ENCODE measurements around the gene PKNOX2.
A peak's percentile ranks its signal among the peaks of the same experiment; 100 is the strongest.

Gene PKNOX2

DNA sequence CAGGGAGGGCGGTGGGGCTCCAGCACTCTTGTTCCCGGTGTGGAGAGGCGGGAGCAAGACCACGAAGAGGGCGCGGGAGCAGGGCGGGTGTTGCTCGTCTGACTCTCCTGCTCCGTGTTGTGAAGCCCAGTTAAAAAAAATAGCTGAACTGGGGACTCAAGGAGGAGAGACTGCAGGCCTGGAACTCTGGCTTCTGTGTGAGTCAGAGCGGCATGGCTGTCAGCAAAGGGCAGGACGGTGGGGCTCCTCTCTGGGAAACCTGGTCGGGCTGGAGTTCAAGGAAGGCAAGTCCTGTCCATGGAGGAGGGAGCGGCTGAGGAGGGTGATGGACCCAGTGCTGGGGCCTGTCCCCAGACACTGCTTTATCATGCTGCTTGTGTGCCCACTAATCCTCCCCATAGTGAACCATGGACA is 179.2 kb downstream of the PKNOX2 start:
- no peak for DNase-seq

DNA sequence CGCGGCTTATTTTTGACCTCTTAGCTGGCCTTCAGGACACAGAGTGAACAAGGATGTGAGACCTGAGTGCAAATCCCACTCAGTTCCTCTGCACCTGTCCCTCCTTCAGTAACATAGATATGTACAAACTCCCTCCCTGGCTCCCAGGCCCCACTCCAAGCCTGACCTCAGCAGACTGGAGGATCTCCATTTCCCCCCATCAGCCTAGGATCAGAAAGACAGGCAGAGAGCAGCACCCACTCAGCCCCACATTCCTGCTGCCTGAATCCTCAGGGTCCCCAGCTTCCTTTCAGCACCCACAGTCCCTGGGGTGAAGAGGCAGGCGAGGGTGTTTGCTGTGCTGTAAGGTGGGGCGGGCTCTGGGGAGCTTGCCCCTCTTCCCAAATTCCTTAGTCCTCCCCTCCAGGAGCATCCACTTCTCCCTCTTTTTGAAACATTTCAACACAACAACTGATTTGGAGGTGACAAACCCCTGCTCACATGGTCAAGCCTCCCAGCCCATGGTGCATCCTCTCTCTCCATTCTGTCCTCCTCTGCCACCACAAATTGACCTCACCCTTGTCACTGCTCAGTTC is 180.4 kb downstream of the PKNOX2 start:
- no peak for DNase-seq

DNA sequence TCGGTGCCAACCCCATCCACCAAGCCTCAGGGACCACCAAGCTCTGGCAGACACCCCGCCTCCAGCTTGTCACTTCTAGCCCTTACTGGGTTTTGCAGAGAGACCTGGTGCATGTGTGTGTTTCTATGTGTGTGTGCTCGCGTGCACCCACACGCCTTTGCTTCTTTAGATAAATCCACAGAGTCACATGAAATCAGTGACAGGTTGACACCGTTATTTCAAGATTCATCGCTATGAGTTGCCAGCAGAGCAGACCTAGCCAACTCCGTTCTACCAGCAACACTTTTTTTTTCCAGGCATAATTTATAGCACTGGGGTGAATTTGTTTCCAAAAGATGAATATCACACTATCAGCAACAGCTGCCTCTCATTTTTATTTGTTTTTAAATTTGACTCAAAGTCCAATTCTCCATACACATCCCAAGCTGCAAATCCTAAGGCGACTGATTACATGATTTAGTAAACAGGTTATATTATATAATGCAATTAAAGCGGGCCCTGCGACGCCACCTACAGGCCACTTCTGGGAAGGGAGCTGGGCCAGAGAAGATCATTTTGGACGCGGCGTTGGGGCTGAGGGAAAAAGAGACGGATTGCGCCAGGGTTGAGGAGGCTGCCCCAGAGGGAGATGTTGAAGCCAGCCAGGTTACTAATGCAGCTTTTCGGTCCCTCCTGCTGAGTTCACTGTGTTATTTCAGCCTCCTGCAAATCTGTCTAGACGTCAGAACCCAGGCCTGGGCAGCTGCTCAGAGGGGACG is 181.0 kb downstream of the PKNOX2 start:
- DNase-seq: peak; percentile 6

DNA sequence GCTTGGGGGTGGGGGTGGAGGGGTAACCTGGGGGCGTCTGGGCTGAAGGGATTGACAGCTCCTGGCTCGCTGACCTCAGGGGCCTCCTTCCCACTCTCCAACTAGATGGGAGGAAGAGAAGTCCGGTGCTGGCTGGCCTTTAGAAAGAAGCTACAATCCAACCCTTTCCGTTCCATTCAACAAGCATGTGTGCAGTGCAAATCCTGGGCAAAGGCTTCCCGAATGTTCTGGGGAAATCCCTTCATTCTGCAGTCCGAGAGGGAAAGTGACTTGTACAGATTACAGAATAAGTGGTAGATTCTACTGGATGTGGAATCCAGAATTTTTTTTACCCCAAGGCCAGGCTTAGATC is 181.6 kb downstream of the PKNOX2 start:
- DNase-seq: no peak

DNA sequence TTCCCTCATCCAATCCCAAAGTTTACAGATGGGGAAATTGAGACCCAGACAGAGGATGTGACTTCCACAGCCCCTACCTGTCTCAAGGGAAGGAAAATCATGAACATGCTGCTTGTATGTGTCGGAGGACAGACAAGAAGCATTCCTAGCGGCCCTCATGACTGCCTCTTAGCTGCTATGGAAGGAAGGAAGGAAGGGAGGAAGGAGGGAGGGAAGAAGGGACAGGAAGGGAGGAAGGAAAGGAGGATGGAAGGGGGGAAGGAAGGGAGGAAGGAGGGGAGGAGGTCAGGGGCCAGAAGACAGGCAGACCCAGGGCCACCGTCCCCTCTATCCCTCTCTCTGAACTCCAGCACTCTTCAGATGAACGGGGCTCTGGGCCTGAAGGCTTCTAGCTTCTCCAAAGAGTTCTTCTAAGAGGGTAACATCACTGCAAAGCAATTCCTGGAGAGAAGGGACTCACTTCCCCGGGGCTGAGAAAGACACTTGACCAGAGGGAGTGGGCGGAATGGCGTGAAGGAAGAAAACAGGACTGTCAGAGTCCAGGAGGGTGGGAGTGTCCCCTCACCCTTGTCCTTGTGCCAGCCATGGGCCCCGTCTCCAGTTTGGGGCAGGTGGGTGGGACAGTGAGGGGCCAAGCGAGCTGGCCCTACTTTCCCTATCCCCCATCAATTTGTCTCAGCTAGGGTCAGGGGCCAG is 182.2 kb downstream of the PKNOX2 start:
- DNase-seq: no peak

DNA sequence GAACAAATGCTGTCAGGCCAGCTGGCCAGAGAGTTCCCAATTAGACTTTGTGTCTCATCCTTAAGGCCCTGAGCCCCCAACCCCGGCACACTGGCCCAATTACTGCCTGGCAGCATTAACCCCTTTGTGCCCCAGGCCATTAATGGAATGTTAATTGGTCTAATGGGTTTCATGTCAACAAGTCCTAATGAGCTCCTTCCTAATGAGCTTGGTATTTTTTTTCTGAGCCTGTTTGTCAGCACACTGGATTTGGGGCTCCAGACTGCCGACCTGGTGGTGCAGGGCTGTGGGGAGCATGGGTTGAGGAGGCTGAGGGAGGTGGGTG is 182.7 kb downstream of the PKNOX2 start:
- DNase-seq: no peak

DNA sequence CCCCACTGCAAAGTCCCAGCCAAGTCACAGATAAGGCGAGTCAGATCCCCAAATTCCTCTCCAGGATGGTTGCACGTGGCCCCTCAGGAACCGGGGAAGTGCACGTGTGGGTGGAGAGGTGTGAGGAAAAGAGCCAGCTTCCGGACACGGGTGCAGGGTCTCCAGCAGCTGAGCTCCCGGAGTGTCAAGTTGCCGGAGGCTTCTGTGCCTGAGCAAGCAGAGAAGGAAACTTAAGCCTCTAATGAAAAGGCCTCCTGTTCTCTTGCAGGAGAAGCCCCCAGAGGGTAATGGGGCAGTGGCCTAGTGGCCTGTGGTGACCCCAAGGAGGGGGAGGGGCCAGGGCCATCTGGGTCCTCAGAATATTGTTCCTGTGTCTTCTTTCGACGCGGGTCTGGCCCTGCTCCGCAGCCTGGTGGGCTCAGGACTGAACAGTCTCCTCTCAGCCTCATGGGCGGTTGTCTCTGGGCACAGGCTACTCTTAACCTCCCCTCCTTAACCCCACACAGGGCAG is 183.6 kb downstream of the PKNOX2 start:
- DNase-seq: no peak

DNA sequence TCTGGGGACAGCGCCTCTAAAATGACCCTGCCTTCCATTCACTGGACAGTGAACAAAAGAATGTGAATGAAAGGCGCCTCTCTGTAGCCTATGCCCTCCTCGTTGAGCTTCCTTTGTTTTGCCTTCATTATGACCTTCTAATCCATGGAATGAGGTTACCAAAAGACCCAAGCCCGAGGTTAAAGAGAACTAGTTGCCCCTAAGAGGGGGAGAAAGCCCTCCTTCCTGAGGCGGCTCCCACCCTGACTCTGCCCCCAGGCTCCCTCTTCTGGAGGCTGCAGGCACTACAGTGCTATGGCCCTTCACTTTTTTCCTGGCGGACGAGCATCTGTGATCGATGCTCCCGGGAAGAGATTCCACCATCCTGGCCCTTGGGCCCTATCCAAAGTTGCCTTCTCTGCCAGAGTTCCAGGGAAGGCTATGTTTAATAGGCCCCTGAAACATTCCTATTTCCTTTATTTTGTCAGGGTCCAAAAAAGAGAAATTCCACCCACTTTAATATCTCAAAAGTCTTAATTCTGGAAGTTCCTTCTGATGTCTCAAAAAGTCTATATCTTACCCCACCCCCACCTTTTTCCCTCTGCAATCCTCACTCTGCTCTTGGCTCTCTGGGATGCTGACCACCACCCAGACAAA is 184.2 kb downstream of the PKNOX2 start:
- no peak for DNase-seq

DNA sequence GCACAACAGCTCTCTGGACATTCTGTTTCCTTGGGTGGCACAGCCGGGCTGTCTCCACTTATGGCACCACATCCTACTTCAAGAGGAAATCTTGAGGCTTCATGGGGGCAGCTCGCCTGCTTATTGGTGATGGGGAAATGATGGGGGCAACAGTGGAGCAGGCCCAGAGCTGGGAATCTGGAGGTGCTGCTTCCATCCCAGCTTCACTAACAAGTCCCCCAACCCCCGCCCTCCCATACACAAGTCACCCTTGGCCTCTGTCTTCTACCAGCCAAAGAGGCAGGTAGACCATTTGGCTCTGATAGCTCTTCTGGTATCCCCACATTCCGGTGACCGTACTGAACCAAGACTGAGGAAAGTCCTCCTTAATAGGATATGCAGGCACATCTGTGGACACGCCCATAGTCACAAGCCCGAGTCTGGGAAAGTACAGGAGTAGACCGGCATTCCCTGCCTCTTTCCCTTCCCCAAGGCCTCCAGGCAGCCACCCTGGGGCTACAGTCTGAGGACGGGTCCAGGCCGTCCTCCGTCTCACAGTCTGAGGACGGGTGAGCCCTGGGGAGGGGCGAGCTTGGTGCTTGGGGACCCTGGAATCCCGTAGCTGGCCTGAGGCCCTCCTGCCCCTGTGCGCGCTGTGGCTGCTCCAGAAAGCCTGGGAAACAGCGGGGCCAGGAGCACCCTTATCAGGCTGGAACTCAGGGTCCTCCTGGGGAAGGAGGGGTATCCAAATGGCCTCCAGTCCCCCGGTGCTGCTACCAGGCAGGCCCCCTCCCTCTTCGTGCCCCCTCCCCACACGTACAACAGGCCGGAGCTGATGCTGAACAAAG is 185.9 kb downstream of the PKNOX2 start:
- no peak for DNase-seq

DNA sequence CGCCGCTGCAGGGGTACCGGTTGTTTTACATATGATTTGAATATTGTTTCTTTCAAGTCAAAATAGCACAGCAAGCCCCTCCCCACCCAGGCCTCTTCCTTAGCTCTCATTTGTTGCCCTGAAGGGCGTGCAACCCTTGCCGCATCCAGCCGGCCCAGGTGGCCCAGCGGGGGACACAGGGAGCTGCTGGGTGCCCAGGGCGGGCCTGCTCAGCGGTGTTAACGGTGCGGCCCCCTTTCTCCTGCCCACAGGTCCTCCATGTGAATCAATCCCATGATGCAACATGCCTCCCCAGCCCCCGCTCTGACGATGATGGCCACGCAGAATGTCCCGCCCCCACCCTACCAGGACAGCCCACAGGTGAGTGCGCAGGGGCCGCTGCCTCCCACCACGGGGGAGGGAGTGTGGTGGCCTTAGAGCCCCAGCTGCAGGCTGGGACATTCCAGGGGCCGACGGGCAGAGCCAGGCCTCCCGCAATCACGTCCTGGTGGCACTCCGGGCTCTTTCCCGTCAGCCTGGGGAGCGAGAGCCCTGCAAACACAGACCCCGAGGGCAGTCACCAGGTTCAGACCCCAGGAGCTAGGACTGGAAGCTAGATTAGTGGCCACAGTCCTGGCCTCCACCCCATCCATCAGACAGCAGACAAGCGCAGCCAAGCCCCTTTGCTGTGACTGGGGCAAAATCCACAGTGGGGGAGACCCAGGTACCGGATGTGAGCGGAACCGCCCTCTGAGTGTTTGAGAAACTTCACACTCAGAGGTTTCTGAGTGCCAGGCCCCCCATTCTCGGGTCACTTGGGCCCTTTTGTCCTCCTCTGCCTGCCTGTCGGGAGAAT is 186.7 kb downstream of the PKNOX2 start:
- DNase-seq: no peak

DNA sequence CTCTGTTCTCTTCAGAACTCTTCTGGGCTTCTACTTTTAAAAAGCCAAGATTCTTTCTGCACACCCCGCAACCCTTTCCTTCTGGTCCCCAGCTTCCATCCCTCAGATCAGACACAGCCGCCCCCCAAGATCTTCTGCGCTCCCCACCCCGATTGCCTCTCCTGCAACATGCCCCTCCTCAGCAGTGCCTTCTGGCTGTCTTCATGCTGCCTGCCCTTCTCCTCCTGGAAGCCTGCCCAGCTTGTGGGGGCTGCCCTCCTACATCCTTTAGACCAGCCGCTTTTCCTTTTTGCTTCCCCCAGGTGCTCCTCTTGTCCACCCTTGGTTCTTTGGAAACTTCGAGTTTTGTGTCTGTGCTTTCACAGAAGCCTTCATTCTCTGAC is 187.3 kb downstream of the PKNOX2 start:
- DNase-seq: no peak

DNA sequence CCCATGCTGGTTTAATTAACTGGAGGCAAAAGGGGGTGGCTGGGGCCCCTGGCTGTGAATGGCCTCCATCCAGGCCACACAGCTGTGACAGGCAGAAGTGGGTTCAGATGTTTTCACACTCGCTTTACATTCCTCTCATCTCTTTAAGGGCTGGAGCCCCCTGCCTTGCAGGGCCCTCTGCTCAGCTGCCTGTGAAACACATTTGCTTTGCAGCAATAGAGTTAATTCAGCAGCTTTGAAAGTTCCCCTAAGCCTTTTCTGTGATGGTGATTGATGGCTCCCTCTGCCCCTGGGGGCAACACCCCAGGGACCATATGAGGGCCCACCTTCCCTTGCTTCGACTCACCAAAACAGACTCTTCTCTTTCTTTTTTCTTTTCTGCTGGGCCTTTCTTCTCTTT is 192.2 kb downstream of the PKNOX2 start:
- no peak for DNase-seq

DNA sequence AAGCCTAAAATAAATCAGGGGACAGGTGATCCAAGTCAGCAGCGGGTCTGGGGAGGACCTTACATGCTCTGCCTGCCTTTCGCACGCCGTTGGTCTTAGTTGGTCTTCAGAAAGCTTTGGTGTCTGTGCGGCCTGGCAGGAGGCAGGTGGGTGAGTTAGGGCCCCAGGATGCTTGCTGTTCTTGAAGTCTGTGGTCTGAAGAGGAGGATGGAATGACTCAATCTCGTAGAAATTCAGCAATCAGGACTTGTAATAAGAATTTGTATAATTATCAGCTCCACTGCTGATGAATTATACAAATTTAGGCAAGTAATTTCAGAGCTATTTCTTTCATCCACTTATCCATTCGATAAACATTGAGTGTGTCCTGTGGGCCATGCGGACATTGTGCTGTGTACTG is 193.0 kb downstream of the PKNOX2 start:
- no peak for DNase-seq

DNA sequence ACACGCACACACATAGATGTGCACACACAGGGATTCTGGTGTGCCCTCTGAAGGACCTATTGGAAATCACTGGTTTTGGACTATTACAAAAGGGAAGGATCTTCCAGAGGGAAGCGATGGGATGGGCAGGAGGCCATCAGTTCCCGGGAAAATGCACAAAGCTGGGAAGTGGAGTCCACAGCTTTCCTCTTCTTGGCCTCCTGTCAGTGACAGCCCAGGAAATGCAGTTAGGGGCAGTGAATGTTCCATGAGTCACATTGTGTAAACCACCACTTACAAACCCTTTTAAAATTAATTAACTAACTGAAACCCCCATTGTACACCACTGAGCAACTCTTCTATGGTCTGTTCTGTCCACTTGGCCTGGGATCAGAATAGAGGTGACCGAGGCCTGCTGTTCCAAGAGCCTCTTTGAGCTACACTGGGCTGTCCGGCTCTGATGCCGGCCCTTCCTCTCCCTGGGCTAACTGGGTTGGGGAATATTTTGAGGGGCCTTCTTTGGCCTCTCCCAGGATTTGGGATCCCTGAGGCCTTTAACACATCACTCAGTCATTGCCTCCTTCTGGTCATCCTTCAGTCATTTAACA is 193.8 kb downstream of the PKNOX2 start:
- DNase-seq: no peak

DNA sequence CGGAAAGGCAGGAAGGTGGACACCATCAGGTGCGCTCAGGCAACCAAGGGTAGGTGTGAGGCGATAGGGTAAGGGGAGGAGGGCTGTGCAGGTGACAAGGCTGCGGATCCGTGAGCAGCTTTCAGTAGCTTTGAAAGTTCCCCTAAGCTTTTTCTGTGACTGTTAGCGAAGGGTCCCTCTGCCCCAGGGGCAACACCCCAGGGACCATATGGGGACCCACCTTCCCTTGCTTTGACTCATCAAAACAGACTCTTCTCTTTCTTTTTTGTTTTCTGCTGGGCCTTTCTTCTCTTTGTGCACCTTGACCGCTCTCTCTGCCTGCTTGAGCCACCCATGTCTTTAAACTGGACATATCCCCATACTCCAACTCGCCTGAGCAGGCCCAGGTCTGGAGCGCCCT is 194.6 kb downstream of the PKNOX2 start:
- no peak for DNase-seq

DNA sequence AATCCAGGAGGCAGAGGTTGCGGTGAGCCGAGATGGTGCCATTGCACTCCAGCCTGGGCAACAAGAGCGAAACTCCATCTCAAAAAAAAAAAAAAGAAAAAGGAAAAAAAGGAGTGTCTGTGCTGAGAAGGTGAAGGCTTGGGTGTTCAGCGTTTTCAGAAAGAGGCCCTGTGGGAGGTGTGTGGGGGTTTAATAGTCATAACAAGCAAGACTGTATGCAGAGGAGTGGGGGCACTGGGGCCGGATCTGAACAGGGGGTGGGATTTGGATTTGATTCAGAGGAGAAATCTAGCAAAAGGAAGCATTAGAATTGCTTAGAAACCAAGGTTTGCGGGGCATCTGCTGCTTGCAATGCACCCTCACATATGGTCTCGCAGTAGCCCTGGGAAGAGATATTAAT is 195.5 kb downstream of the PKNOX2 start:
- no peak for DNase-seq

DNA sequence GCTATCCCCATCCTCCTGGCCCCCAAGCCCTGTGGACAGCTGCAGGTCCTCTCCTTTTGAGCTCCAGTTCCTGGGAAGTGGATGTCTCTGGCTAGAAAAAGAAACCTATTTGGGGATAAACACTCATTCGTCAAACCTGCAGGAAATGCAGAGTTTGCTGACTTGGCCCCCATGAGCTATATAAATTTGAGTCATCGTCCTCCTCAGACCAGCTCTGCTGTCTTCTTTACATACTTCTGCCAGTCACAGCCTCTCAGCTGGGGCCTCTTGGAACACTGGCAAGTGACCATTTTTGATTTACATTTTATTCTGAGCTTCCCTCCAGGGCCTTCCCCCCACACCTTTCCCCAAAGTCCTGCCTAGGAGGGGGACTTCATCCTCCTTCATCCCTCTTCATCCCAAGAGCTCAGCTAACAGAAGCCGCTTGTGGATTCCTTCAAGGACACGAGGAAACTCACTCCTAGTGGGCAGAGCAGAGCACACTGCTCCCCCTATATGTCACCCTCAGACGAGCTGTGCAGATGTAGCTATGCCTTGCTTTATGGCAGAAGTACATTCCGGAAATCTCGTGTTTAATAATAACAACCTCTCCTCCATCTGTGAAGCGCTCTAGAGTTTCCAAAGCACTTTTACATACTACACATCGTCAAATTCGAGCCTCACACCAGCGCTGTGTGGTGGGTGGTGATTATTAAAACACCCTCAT is 199.7 kb downstream of the PKNOX2 start:
- DNase-seq: no peak

DNA sequence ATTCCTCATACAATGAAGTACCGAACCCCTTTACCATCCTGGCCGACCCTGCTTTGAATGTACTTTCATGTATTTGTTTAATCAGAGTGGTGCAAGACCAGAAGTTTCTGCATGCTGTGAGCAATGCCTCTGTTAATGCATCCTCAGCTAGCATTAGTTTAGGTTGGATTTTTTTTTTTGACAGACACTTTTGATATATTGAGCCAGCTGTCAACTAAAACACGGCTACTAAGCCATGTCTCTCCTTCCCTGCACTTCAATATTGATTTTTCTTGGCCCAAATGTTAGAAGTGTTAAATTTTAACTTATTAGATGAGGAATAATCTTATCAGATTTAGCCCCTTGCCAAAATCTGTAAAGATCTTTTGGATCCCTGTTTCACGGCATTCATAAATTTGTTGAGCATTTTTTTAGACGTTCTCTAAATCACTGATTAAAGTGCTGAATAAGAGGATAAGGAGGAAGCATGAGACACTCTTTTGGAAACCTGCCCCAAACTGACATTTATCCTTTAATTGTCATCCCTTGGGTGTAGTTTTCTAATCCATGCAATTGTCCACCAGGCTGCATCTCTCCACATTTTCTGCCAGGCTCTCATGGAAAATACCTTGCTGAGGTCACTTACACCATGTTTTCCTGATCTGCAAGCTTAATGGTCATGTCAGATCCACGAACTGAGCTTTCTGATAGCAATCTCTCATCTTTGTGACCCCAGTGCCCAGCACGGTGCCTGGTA is 200.8 kb downstream of the PKNOX2 start:
- no peak for DNase-seq

DNA sequence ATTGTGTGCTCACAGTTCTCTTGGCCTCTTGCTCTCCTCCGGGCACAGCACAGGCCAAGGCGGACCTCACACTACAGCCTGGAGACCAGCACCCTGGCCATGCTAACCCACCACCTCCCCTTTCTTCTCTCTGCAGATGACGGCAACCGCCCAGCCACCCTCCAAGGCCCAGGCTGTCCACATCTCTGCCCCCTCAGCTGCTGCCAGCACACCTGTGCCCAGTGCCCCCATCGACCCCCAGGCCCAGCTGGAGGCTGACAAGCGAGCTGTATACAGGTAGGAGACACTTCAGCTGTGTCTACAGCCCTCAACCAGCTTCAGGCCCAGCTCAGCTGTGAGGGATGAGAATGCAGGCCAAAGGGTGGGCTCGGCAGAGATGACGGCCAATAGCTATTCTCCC is 203.2 kb downstream of the PKNOX2 start:
- no peak for DNase-seq

DNA sequence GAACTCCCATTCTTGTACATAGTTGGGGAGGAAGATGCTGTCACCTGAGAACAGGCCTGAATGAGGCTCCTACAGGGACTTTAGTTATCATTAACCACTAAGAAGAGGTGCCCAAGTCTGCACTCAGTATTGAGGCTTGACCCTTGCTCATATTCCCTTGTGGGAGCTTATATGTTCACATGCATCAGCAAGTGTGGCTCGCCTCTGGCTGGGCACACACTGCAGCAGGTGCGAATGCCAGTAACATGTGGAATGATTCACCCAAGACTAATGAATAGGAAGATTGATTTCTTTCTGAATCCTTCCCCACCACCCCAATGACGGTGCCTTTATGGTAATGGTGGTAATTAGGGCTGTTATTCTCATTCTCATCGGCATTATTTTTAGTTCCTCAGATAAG is 204.2 kb downstream of the PKNOX2 start:
- no peak for DNase-seq

All from DMS 273 treated with DMSO at 0.1 percent for 48 hours (cell line).